Activated T-helper 1 cell treated with Interleukin-2 at 50 U/mL for 16 hours (primary cell): Measurements from ENCODE around the gene CCNG2.

Experiments
- DNase-seq: peaks from one replicate; pipeline ENCODE4 v3.0.0-alpha.2; 2020; ENCODE audit warnings: low read depth

Gene CCNG2

DNA sequence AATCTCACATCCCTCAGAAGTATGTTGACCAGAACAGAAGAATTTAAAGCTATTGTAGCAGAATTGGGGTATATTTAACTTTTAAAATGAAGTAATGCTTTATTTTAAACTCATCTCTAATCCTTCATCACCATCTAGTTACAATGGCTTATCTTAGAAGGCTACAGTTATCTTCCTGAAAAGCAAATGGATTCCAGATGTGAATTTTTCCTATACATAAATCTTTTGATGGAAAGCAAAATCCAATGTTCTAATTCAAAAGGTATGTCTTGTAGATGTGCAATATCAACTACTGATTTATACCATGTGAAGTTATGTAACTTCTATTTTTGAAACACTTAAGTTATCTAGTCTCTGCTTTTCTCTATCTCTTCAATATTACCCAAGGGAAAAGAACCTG lies 47.6 kb downstream of the CCNG2 start:
- no peak for DNase-seq

DNA sequence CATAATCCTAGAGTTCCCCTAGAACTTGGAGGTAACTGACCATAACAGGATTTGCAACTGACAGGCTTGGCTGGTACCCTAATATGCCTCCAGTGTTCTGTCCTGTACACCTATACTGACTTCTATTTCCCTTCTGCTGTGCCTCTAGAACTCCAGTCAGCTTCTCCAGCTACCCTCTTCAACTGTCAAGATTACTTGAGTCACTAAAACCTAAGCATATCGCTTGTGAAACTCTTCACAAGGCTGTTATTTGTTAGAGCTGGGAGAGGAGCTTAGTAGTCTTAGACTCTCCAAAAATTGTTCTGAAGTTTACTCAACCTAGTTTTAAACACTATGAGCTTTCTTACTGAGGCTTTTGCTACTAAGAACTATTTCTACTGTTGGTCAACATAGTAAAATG lies 52.0 kb downstream of the CCNG2 start:
- DNase-seq: no peak

DNA sequence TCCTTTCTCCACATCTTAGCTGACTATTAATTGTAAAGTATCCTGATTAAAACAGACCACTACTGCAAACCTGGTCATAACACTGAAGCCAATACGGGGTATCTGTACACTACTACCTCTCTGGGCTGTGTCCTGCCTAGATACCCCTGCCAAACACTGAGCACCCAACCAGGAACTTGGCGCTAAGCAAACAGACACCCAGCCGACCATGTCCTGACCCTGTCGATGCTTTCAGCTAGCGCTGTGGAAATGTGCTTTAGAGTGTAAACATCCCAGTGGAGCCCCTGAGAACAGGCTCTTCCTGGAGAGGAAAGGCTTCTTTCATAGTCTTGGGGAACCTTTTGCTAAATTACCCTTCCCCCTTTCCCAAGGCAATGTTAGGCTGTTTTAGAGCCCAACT lies 52.9 kb downstream of the CCNG2 start:
- no peak for DNase-seq

DNA sequence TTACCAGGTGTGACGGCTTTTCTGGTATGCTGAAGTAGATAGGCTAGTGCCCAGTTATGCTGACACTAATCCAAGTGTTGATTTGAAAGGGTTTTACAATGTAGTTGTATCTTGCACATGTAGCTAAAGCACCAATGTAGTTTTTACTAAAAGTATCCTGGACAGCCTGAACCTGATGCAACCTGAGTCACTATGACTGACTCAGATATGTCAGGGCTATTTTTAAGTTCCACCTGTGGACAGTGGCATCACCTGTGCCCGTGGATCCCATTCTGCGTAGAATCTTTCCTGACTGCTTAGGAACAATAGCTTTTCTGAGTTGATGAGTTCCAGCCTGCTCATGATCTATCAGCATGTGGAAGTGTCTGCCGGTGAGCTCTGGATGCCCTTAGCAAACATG lies 58.1 kb downstream of the CCNG2 start:
- no peak for DNase-seq

DNA sequence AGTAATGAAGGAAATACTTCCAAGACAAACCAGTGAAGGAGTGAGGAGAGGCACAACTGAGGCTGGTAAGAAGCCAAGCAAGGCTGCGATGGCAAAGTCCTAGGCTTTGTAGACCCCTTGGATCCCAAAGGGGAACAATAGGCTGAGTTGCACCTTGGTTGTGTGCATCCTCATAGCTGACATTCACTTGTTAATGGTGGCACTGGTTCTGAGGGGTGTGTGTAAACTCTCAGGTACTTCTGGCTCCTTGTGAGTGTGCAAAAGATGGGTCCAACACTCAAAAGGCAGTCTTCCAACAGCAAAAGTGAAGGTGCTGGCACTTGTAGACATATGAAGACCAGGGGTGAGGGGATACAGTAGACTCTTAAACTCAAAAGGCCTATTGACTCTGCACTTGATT lies 60.5 kb downstream of the CCNG2 start:
- DNase-seq: no peak

DNA sequence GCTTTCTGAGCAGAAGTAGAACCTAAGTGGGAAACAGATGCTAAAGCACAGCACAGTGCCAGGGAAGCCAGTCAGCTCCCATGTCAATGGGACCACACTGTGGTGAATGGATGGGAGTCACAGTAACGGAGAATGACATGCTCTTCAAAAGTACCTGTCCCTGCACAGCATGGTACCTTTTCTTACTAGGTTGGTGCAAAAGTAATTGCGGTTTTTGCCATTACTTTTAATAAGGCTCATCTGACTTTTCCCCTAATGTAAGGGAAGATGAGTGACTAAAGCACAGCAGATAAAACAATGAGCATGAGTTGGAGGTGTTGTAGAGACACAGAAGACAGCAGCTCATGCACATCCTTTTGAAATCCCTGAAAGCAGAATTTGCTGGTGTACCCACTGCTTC lies 62.3 kb downstream of the CCNG2 start:
- no peak for DNase-seq
